K562 (cell line): ENCODE measurements around the gene ZBTB43. TPM values are rescaled to one million over a fixed set of nuclear protein-coding genes. Genes with fewer than 3 reads are reported as not detected.

Experiments used
- CBX2 ChIP-seq: fragments of 200-600 bp; sonication (generic); IDR thresholded peaks from one replicate; pipeline ENCODE4 v1.6.1; 2012; ENCODE audit warnings: mild to moderate bottlenecking, low read length, inconsistent platforms; ENCODE audit not compliant: insufficient read depth, poor library complexity, severe bottlenecking
- CXXC5 ChIP-seq: fragments of 250-450 bp; sonication (Bioruptor Pico); IDR thresholded peaks from 2 replicates; pipeline ENCODE4 v1.8.0; 2022; ENCODE audit warnings: inconsistent platforms, mild to moderate bottlenecking, moderate library complexity
- DIDO1 ChIP-seq: fragments of 450-650 bp; IDR thresholded peaks from 2 replicates; pipeline ENCODE4 v1.6.1; 2016; ENCODE audit warnings: low read depth, missing biosample characterization, missing genetic modification characterization
- HDGF ChIP-seq: fragments of 450-650 bp; IDR thresholded peaks from 2 replicates; pipeline ENCODE4 v1.6.1; 2016
- L3MBTL2 ChIP-seq: fragments of 450-650 bp; IDR thresholded peaks from 2 replicates; pipeline ENCODE4 v1.6.1; 2016; ENCODE audit warnings: mild to moderate bottlenecking, moderate library complexity
- LEF1 ChIP-seq: fragments of 450-650 bp; IDR thresholded peaks from 2 replicates; pipeline ENCODE4 v1.6.1; 2016; ENCODE audit warnings: mild to moderate bottlenecking
- MNT ChIP-seq, 2 experiments: fragments of 450-650 bp; conservative IDR thresholded peaks; 2 replicates each; pipeline ENCODE4 v1.6.1; 2017; ENCODE audit warnings: mild to moderate bottlenecking in 2 of 2, moderate library complexity in 2 of 2
- NKRF ChIP-seq: fragments of 450-650 bp; IDR thresholded peaks from 2 replicates; pipeline ENCODE4 v1.6.1; 2016; ENCODE audit warnings: borderline replicate concordance
- OTX1 ChIP-seq: fragments of 450-650 bp; formaldehyde crosslinking; IDR thresholded peaks from 2 replicates; pipeline ENCODE4 v1.4.0; 2022; ENCODE audit warnings: mild to moderate bottlenecking
- PCBP1 ChIP-seq: fragments of 200-400 bp; formaldehyde crosslinking; IDR thresholded peaks from 2 replicates; pipeline ENCODE4 v1.6.1; 2018; ENCODE audit warnings: mild to moderate bottlenecking, low read depth, low read length; ENCODE audit not compliant: poor library complexity, severe bottlenecking
- PHF20 ChIP-seq: fragments of 450-650 bp; IDR thresholded peaks from 2 replicates; pipeline ENCODE4 v1.6.1; 2018; ENCODE audit not compliant: partially characterized antibody
- POLR2AphosphoS5 ChIP-seq: IDR thresholded peaks from 2 replicates; pipeline ENCODE4 v1.6.1; 2011; ENCODE audit warnings: mild to moderate bottlenecking, low read depth, low read length, moderate library complexity; ENCODE audit not compliant: control insufficient read depth, insufficient read depth
- POLR2B ChIP-seq: fragments of 450-650 bp; IDR thresholded peaks from 2 replicates; pipeline ENCODE4 v1.6.1; 2018; ENCODE audit warnings: low read depth; ENCODE audit not compliant: partially characterized antibody
- SAFB ChIP-seq: fragments of 200-400 bp; formaldehyde crosslinking; IDR thresholded peaks from 2 replicates; pipeline ENCODE4 v1.6.1; 2017; ENCODE audit warnings: low read depth, low read length, borderline replicate concordance
- SIN3A ChIP-seq, 2 experiments: fragments of 150-350 bp in 1 of 2; IDR thresholded peaks; 2 replicates each; pipeline ENCODE4 v1.6.1; 2011 to 2016; ENCODE audit warnings: borderline replicate concordance in 2 of 2, low read depth in 2 of 2, low read length in 2 of 2, mild to moderate bottlenecking in 2 of 2, moderate library complexity in 2 of 2; ENCODE audit not compliant: control insufficient read depth in 1 of 2
- TGIF2 ChIP-seq: sonication (generic); formaldehyde crosslinking; IDR thresholded peaks from 2 replicates; pipeline ENCODE4 v1.8.1; 2022; ENCODE audit warnings: mild to moderate bottlenecking, missing genetic modification reagents, moderate library complexity
- ZC3H4 ChIP-seq: sonication (generic); formaldehyde crosslinking; IDR thresholded peaks from 2 replicates; pipeline ENCODE4 v1.9.0; 2021; ENCODE audit warnings: missing genetic modification reagents, borderline replicate concordance
- polyA plus RNA-seq, 8 experiments: library from polyadenylated mRNA; depleted of rRNA in 4 of 8; stranded (reverse) in 5 of 8; unstranded in 3 of 8; fragments of >200 nt; fragmentation: Nextera tagmentation in 2 of 8; fragmentation: Illumina TruSeq in 1 of 8; extraction: Ambion mirVana in 2 of 8; extraction: Trizol in 1 of 8; gene quantifications; 2 replicates each; pipeline versions ENCODE4 v1.2.1 to v1.2.3, GENCODE V29; 2011 to 2014; ENCODE audit warnings: inconsistent platforms in 1 of 8, missing spikeins in 1 of 8
- total RNA-seq, 7 experiments: library from RNA; depleted of rRNA in 6 of 7; stranded (reverse); fragments of >200 nt in 6 of 7; fragmentation: Illumina TruSeq in 2 of 7; extraction: Trizol in 2 of 7; gene quantifications; 2 replicates each; pipeline versions ENCODE4 v1.2.1 to v1.2.3, GENCODE V29; 2011 to 2021; ENCODE audit warnings: low replicate concordance in 1 of 7
- TF ChIP-seq, protein P1 (sequence below), 2 experiments: IDR thresholded peaks; 2 replicates each; pipeline ENCODE4 v1.6.1; 2012; ENCODE audit warnings: improper control_type of control experiment in 2 of 2, low read depth in 2 of 2, low read length in 2 of 2, borderline replicate concordance in 1 of 2
- TF ChIP-seq, protein P2 (sequence below): fragments of 450-650 bp; IDR thresholded peaks from 2 replicates; pipeline ENCODE4 v1.6.1; 2017; ENCODE audit warnings: mild to moderate bottlenecking, moderate library complexity

Gene ZBTB43
- total and polyA plus RNA-seq, 9 of the 15 experiments (the other 6 are each of a cell fraction or from before 2014, with no cell fraction given), result 3.9 to 17.2 (median 9.1) TPM

DNA sequence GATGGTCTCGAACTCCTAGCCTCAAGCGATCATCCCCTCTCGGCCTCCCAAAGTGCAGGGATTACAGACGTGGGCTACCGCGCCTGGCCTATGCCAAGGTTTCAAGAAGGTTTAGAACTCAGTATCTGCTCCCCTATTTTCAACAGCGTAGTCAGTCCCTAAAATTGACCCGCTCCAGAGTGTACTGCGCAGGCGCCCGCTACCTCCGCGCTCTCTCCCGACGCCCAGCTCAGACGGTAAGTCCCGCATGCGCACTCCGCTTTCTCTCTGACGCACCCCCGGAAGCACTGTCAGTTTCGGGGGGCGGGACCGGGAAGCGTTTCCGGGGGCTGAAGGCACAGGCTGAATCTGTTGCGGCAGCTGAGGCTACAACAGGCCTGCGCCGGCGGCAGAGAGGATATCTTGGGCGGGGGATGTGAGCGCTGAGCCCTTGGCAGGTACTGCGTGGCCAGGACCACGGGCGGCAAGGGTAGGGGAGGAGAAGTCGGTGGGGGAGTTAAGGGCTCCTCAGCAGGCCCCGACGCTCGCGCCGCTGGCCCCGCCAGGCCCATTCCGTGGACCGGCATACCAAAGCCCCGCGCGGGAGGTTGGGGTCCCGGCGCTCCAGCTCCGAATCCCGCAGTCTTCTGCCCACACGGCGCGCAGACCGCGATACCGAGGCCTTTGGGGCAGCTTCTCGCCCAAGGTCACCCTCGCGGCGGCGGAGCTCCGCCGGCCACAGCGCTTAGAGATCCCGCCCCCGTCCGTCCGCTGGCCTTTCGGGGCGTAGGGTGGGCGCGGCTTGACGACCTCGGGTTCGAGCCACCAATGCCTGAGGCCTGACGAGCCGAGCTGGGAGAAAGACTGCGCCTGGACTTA is at the start of gene ZBTB43 (continued):
- TF ChIP-seq, protein P1, sequence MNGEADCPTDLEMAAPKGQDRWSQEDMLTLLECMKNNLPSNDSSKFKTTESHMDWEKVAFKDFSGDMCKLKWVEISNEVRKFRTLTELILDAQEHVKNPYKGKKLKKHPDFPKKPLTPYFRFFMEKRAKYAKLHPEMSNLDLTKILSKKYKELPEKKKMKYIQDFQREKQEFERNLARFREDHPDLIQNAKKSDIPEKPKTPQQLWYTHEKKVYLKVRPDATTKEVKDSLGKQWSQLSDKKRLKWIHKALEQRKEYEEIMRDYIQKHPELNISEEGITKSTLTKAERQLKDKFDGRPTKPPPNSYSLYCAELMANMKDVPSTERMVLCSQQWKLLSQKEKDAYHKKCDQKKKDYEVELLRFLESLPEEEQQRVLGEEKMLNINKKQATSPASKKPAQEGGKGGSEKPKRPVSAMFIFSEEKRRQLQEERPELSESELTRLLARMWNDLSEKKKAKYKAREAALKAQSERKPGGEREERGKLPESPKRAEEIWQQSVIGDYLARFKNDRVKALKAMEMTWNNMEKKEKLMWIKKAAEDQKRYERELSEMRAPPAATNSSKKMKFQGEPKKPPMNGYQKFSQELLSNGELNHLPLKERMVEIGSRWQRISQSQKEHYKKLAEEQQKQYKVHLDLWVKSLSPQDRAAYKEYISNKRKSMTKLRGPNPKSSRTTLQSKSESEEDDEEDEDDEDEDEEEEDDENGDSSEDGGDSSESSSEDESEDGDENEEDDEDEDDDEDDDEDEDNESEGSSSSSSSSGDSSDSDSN (IDR thresholded peaks at IDR 0.05; ENCODE audit: borderline replicate concordance in 1 of 2, low read depth in 2 of 2, low read length in 2 of 2), result 0 out of 4 replicates have a peak, but pooled peaks of 1 of the 2 experiments have one; percentile 22
- TF ChIP-seq HDGF (0 out of 2 replicates have a peak, but pooled peaks have one; percentile 1), POLR2B (peak; percentile 88), POLR2AphosphoS5 (peak; percentile 94), MNT (conservative IDR thresholded peaks at IDR 0.05) (peak; percentile 46 to 72), SIN3A (IDR thresholded peaks at IDR 0.05; ENCODE audit: borderline replicate concordance in 2 of 2, control insufficient read depth in 1 of 2, low read depth in 2 of 2, low read length in 2 of 2) (peak; percentile 58 to 90; a peak in 3 of 4 replicates), L3MBTL2 (peak; percentile 61), NKRF (peak; percentile 20; the same call in 1 of the 2 replicates), CXXC5 (peak; percentile 83), CBX2 (no peak), PCBP1 (peak; percentile 96), OTX1 (CRISPR knock-in tag) (0 out of 2 replicates have a peak, but pooled peaks have one; percentile 53), ZC3H4 (CRISPR knock-in tag) (peak; percentile 87), PHF20 (peak; percentile 74), LEF1 (no peak), SAFB (peak; percentile 50; the same call in 1 of the 2 replicates), TGIF2 (CRISPR knock-in tag) (peak; percentile 93), DIDO1 (tag) (no peak)
- TF ChIP-seq, protein P2, sequence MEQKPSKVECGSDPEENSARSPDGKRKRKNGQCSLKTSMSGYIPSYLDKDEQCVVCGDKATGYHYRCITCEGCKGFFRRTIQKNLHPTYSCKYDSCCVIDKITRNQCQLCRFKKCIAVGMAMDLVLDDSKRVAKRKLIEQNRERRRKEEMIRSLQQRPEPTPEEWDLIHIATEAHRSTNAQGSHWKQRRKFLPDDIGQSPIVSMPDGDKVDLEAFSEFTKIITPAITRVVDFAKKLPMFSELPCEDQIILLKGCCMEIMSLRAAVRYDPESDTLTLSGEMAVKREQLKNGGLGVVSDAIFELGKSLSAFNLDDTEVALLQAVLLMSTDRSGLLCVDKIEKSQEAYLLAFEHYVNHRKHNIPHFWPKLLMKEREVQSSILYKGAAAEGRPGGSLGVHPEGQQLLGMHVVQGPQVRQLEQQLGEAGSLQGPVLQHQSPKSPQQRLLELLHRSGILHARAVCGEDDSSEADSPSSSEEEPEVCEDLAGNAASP, result no peak
